HG03520 (cell line): ENCODE measurements around the gene MTMR10.

Experiments used
- ATAC-seq: cut with Tn5 transposase; IDR thresholded peaks from one replicate; pipeline ENCODE4 v1.9.1; 2021; ENCODE audit warnings: mild to moderate bottlenecking, moderate library complexity; ENCODE audit not compliant: unreplicated experiment

Gene MTMR10

GRCh38 chr15:31014608-31014925 lies 23.1 kb upstream of the MTMR10 start:
- ATAC-seq: no peak

GRCh38 chr15:31013863-31014607 lies 22.6 kb upstream of the MTMR10 start:
- peak; percentile 69 for ATAC-seq

GRCh38 chr15:31012455-31012854 lies 21.0 kb upstream of the MTMR10 start:
- ATAC-seq: no peak

GRCh38 chr15:31010036-31010435 lies 18.6 kb upstream of the MTMR10 start:
- no peak for ATAC-seq

GRCh38 chr15:31005660-31006059 lies 14.2 kb upstream of the MTMR10 start:
- ATAC-seq: no peak

GRCh38 chr15:31004220-31004733 lies 12.8 kb upstream of the MTMR10 start:
- ATAC-seq: peak; percentile 77

- no peak for ATAC-seq
Measured at GRCh38 chr15:31001702-31002101, 10.3 kb upstream of the MTMR10 start.

GRCh38 chr15:30999729-31000128 lies 8.3 kb upstream of the MTMR10 start:
- ATAC-seq: no peak

- ATAC-seq: no peak
Measured at GRCh38 chr15:30997270-30997669, 5.8 kb upstream of the MTMR10 start.

- ATAC-seq: no peak
Measured at GRCh38 chr15:30992249-30992864, 929 bp upstream of the MTMR10 start.

GRCh38 chr15:30990446-30991254 lies 778 bp downstream of the MTMR10 start:
- ATAC-seq: peak; percentile 14

GRCh38 chr15:30990036-30990435 lies 1.4 kb downstream of the MTMR10 start:
- ATAC-seq: no peak

GRCh38 chr15:30985081-30985531 lies 6.3 kb downstream of the MTMR10 start:
- ATAC-seq: no peak

GRCh38 chr15:30984542-30984941 lies 6.9 kb downstream of the MTMR10 start:
- ATAC-seq: no peak

- no peak for ATAC-seq
Measured at GRCh38 chr15:30984118-30984517, 7.3 kb downstream of the MTMR10 start.

GRCh38 chr15:30979457-30979856 lies 12.0 kb downstream of the MTMR10 start:
- ATAC-seq: no peak

GRCh38 chr15:30978328-30978727 lies 13.1 kb downstream of the MTMR10 start:
- no peak for ATAC-seq

GRCh38 chr15:30974112-30974511 lies 17.3 kb downstream of the MTMR10 start:
- ATAC-seq: no peak

GRCh38 chr15:30973379-30973778 lies 18.0 kb downstream of the MTMR10 start:
- ATAC-seq: no peak

GRCh38 chr15:30969724-30970123 lies 21.7 kb downstream of the MTMR10 start:
- no peak for ATAC-seq

GRCh38 chr15:30963681-30964080 lies 27.7 kb downstream of the MTMR10 start:
- ATAC-seq: no peak

- ATAC-seq: no peak
Measured at GRCh38 chr15:30962659-30963058, 28.8 kb downstream of the MTMR10 start.
